SK-N-MC (cell line): Measurements from ENCODE around the gene GPR152.

Experiments used
- EZH2 ChIP-seq: fragments of 200-600 bp; sonication (generic); IDR thresholded peaks from one replicate; pipeline ENCODE4 v1.6.1; 2017; ENCODE audit warnings: antibody characterized with exemption
- POLR2AphosphoS5 ChIP-seq: IDR thresholded peaks from 2 replicates; pipeline ENCODE4 v1.6.1; 2012; ENCODE audit warnings: mild to moderate bottlenecking, low read depth, low read length, borderline replicate concordance

DNA sequence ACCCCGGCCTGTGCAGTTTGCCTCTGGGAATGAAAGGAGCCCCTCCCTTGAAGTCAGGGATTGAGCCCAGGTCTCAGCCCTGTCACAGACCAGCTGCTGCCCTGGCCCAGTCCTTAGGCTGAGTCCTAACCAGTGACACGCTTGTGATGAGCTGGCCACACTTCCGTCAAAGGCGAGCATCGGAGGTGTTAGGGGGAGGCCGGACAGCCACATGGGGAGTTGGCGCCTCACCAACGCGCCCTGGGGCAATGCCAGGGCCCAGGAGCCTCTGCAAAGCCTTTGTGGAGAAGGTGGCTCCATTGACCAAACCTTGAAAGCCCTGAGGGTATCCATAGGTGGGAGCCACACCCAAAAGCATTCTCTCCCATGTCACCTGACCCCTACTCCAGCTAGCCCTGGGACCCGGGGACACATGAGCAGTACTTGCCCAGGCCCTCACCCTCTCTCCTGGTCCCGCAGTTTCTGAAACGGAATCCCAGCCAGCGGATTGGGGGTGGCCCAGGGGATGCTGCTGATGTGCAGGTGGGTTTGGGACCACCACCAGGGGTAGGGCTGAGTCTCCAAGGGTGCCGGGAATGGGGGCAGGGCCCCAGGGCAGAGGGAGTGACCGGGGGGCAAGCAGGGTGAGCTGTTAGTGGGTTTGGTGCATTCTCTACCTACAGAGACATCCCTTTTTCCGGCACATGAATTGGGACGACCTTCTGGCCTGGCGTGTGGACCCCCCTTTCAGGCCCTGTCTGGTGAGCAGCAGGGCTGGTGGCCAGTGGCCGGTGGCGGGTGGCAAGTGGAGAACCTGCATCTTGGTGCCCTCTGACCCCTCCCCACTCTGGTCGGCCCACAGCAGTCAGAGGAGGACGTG lies 18.8 kb downstream of the GPR152 start:
- TF ChIP-seq POLR2AphosphoS5 (no peak), EZH2 (no peak)
